Measurements from ENCODE around the gene ZHX3.

DNA sequence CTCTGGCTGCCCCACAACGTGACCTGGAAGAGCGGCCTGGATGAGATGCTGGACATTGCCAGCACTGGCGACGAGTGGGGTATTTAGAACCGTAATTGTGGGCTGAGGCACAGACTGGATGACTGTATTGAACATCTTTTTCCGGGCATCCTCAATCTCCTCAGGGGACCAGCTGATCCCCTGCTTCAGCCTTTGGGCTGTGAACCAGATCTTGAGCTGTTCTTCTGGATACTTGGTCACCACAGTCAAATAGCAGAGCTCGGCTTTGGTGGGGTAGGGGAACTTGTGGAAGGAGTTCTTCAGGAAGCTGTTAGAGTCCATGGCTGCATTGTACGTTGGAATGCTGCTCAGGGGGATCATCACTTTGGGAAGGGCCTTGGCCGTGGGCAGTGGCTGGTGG, 113.9 kb downstream of the ZHX3 start:
- TF ChIP-seq, protein P1, sequence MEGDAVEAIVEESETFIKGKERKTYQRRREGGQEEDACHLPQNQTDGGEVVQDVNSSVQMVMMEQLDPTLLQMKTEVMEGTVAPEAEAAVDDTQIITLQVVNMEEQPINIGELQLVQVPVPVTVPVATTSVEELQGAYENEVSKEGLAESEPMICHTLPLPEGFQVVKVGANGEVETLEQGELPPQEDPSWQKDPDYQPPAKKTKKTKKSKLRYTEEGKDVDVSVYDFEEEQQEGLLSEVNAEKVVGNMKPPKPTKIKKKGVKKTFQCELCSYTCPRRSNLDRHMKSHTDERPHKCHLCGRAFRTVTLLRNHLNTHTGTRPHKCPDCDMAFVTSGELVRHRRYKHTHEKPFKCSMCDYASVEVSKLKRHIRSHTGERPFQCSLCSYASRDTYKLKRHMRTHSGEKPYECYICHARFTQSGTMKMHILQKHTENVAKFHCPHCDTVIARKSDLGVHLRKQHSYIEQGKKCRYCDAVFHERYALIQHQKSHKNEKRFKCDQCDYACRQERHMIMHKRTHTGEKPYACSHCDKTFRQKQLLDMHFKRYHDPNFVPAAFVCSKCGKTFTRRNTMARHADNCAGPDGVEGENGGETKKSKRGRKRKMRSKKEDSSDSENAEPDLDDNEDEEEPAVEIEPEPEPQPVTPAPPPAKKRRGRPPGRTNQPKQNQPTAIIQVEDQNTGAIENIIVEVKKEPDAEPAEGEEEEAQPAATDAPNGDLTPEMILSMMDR (IDR thresholded peaks at IDR 0.05; ENCODE audit: low read depth, low read length, missing input control), result no peak
- TF ChIP-seq, protein P2, sequence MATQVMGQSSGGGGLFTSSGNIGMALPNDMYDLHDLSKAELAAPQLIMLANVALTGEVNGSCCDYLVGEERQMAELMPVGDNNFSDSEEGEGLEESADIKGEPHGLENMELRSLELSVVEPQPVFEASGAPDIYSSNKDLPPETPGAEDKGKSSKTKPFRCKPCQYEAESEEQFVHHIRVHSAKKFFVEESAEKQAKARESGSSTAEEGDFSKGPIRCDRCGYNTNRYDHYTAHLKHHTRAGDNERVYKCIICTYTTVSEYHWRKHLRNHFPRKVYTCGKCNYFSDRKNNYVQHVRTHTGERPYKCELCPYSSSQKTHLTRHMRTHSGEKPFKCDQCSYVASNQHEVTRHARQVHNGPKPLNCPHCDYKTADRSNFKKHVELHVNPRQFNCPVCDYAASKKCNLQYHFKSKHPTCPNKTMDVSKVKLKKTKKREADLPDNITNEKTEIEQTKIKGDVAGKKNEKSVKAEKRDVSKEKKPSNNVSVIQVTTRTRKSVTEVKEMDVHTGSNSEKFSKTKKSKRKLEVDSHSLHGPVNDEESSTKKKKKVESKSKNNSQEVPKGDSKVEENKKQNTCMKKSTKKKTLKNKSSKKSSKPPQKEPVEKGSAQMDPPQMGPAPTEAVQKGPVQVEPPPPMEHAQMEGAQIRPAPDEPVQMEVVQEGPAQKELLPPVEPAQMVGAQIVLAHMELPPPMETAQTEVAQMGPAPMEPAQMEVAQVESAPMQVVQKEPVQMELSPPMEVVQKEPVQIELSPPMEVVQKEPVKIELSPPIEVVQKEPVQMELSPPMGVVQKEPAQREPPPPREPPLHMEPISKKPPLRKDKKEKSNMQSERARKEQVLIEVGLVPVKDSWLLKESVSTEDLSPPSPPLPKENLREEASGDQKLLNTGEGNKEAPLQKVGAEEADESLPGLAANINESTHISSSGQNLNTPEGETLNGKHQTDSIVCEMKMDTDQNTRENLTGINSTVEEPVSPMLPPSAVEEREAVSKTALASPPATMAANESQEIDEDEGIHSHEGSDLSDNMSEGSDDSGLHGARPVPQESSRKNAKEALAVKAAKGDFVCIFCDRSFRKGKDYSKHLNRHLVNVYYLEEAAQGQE (IDR thresholded peaks at IDR 0.05), result no peak
- no peak for TF ChIP-seq FOXA1 (IDR thresholded peaks at IDR 0.05)
- no peak for TF ChIP-seq EGR1 (IDR thresholded peaks at IDR 0.05; ENCODE audit: low read depth in 2 of 2)
- no peak for TF ChIP-seq GABPA (IDR thresholded peaks at IDR 0.05 in 1 of 2, conservative IDR thresholded peaks at IDR 0.05 in 1 of 2)
- no peak for TF ChIP-seq SP1 (IDR thresholded peaks at IDR 0.05)
- TF ChIP-seq, protein P3, sequence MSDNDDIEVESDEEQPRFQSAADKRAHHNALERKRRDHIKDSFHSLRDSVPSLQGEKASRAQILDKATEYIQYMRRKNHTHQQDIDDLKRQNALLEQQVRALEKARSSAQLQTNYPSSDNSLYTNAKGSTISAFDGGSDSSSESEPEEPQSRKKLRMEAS (IDR thresholded peaks at IDR 0.05), result no peak
- TF ChIP-seq, protein P4, sequence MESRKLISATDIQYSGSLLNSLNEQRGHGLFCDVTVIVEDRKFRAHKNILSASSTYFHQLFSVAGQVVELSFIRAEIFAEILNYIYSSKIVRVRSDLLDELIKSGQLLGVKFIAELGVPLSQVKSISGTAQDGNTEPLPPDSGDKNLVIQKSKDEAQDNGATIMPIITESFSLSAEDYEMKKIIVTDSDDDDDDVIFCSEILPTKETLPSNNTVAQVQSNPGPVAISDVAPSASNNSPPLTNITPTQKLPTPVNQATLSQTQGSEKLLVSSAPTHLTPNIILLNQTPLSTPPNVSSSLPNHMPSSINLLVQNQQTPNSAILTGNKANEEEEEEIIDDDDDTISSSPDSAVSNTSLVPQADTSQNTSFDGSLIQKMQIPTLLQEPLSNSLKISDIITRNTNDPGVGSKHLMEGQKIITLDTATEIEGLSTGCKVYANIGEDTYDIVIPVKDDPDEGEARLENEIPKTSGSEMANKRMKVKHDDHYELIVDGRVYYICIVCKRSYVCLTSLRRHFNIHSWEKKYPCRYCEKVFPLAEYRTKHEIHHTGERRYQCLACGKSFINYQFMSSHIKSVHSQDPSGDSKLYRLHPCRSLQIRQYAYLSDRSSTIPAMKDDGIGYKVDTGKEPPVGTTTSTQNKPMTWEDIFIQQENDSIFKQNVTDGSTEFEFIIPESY (IDR thresholded peaks at IDR 0.05), result no peak
- no peak for TF ChIP-seq RAD21 (IDR thresholded peaks at IDR 0.05)
- no peak for TF ChIP-seq TAF1 (conservative IDR thresholded peaks at IDR 0.05)
- no peak for TF ChIP-seq HNF4A (conservative IDR thresholded peaks at IDR 0.05)
- TF ChIP-seq YY1 (IDR thresholded peaks at IDR 0.05), result no peak

All from liver (tissue), 3 donors.